HCT116 (cell line): Measurements from ENCODE around the gene HAO2. TPM values are rescaled to one million over a fixed set of nuclear protein-coding genes. Genes with fewer than 3 reads are reported as not detected.

Source experiments
- ATAC-seq: fragments of 200-7000 bp; cut with Tn5 transposase; 2 replicates; pipeline ENCODE4 v1.9.1; 2020; ENCODE audit warnings: mild to moderate bottlenecking, moderate library complexity
- BruUV-seq: library from RNA; stranded (reverse); fragments of 400-500 nt; replicated peaks from 2 replicates; lab custom pipeline; 2021; lab: Mats Ljungman, UMichigan
- CTCF ChIA-PET: fragments of 300-600 bp; sonication (Branson Sonifier 250); formaldehyde crosslinking; loops from one replicate; lab custom pipeline; 2021; ENCODE audit warnings: antibody characterized with exemption; lab: Charles Lee
- POLR2A ChIA-PET: fragments of 300-600, 350-600 bp; sonication (Branson Sonifier 250); formaldehyde crosslinking; loops from one replicate; lab custom pipeline; 2021; ENCODE audit warnings: antibody characterized with exemption; lab: Charles Lee
- RAD21 ChIA-PET, 2 experiments: fragments of 300-600 bp; sonication (Branson Sonifier 250); formaldehyde crosslinking; loops; one replicate each; lab custom pipeline; 2023; ENCODE audit warnings: low total read pairs in 2 of 2; ENCODE audit not compliant: uncharacterized antibody in 2 of 2, unreplicated experiment in 2 of 2, low non-redundant PET in 1 of 2; lab: Charles Lee
- DNase-seq: peaks from one replicate; pipeline ENCODE4 v3.0.0-alpha.2; 2010; ENCODE audit warnings: low read depth, low spot score
- H2AFZ ChIP-seq: fragments of 200-600 bp; shearing (Covaris generic), sonication (generic); 2 replicates; pipeline ENCODE4 v1.6.1; 2017; ENCODE audit warnings: low read depth, mixed run types, mixed read lengths, antibody characterized with exemption, low read length; ENCODE audit not compliant: poor library complexity, severe bottlenecking
- H3K27ac ChIP-seq: 2 replicates; pipeline ENCODE4 v1.5.1; 2012; ENCODE audit warnings: low read depth, low read length
- H3K27me3 ChIP-seq: fragments of 200-600 bp; sonication (generic); 2 replicates; pipeline ENCODE4 v1.6.1; 2016; ENCODE audit warnings: mixed run types, low read length, mixed read lengths; ENCODE audit not compliant: insufficient read depth
- H3K36me3 ChIP-seq, 2 experiments: fragments of 200-500 bp in 1 of 2; fragments of 200-600 bp in 1 of 2; sonication (Bioruptor generic) in 1 of 2; sonication (generic) in 1 of 2; 2 replicates each; pipeline versions ENCODE4 v1.5.1 to v1.6.1; 2014 to 2016; ENCODE audit warnings: low read length in 2 of 2, inconsistent platforms in 1 of 2, mixed read lengths in 1 of 2, mixed run types in 1 of 2; ENCODE audit not compliant: insufficient read depth in 2 of 2, control insufficient read depth in 1 of 2
- H3K4me1 ChIP-seq, 2 experiments: fragments of 200-600 bp in 1 of 2; sonication (generic) in 1 of 2; 2 replicates each; pipeline versions ENCODE4 v1.5.1 to v1.6.1; 2012 to 2017; ENCODE audit warnings: low read length in 2 of 2, inconsistent platforms in 1 of 2, mild to moderate bottlenecking in 1 of 2, mixed read lengths in 1 of 2, mixed run types in 1 of 2, moderate library complexity in 1 of 2; ENCODE audit not compliant: insufficient read depth in 2 of 2, control insufficient read depth in 1 of 2
- H3K4me2 ChIP-seq: fragments of 200-600 bp; sonication (generic); 2 replicates; pipeline ENCODE4 v1.6.1; 2017; ENCODE audit warnings: mixed run types, low read length, mixed read lengths
- H3K4me3 ChIP-seq, 2 experiments: fragments of 200-600 bp in 1 of 2; sonication (generic) in 1 of 2; replicated peaks in 1 of 2; 2 replicates each; pipeline ENCODE4 v1.5.1; 2011 to 2016; ENCODE audit warnings: low read length in 2 of 2, control low read depth in 1 of 2, low read depth in 1 of 2, mild to moderate bottlenecking in 1 of 2, mixed read lengths in 1 of 2, mixed run types in 1 of 2
- H3K79me2 ChIP-seq: fragments of 200-600 bp; sonication (generic); 2 replicates; pipeline ENCODE4 v1.6.1; 2017; ENCODE audit warnings: mild to moderate bottlenecking, mixed run types, low read length, moderate library complexity, mixed read lengths; ENCODE audit not compliant: insufficient read depth
- H3K9ac ChIP-seq: fragments of 200-600 bp; sonication (generic); 2 replicates; pipeline ENCODE4 v1.6.1; 2016; ENCODE audit warnings: low read length, mixed read lengths
- H3K9me2 ChIP-seq: fragments of 200-600 bp; sonication (generic), shearing (Covaris generic); 2 replicates; pipeline ENCODE4 v1.6.1; 2017; ENCODE audit warnings: mixed run types, mild to moderate bottlenecking, moderate library complexity; ENCODE audit not compliant: insufficient read depth
- H3K9me3 ChIP-seq, 2 experiments: fragments of 200-500 bp in 1 of 2; fragments of 200-600 bp in 1 of 2; sonication (Bioruptor generic) in 1 of 2; sonication (generic) in 1 of 2; 2 replicates each; pipeline ENCODE4 v1.6.1; 2014 to 2017; ENCODE audit warnings: low read length in 2 of 2, mixed read lengths in 2 of 2, inconsistent platforms in 1 of 2, low read depth in 1 of 2, mild to moderate bottlenecking in 1 of 2, mixed run types in 1 of 2, moderate library complexity in 1 of 2; ENCODE audit not compliant: control insufficient read depth in 1 of 2, insufficient read depth in 1 of 2
- H4K20me1 ChIP-seq: fragments of 200-600 bp; sonication (generic), shearing (Covaris generic); 2 replicates; pipeline ENCODE4 v1.6.1; 2017; ENCODE audit warnings: mixed run types, mild to moderate bottlenecking, moderate library complexity; ENCODE audit not compliant: insufficient read depth
- CTCF ChIP-seq, 3 experiments: fragments of 200-600 bp in 1 of 3; sonication (generic) in 1 of 3; IDR thresholded peaks in 2 of 3; conservative IDR thresholded peaks in 1 of 3; 2 replicates each; pipeline ENCODE4 v1.5.1; 2012 to 2017; ENCODE audit warnings: low read depth in 2 of 3, low read length in 2 of 3, antibody characterized with exemption in 1 of 3, borderline replicate concordance in 1 of 3, control low read depth in 1 of 3, mild to moderate bottlenecking in 1 of 3, mixed read lengths in 1 of 3, mixed run types in 1 of 3, moderate library complexity in 1 of 3; ENCODE audit not compliant: insufficient read depth in 1 of 3
- EZH2 ChIP-seq: fragments of 200-600 bp; sonication (generic); IDR thresholded peaks from 2 replicates; pipeline ENCODE4 v1.6.1; 2017; ENCODE audit warnings: antibody characterized with exemption, mixed run types
- RAD21 ChIP-seq: IDR thresholded peaks from 2 replicates; pipeline ENCODE4 v1.6.1; 2012; ENCODE audit warnings: low read depth, mild to moderate bottlenecking
- SP1 ChIP-seq: IDR thresholded peaks from 2 replicates; pipeline ENCODE4 v1.6.1; 2012; ENCODE audit warnings: low read depth
- TCF7L2 ChIP-seq: IDR thresholded peaks from 2 replicates; pipeline ENCODE4 v1.7.0; 2011; ENCODE audit warnings: borderline replicate concordance, inconsistent platforms; ENCODE audit not compliant: insufficient read depth, insufficient read length; ENCODE audit errors: extremely low read depth
- intact Hi-C: fragments of 100-400 bp; cut with micrococcal nuclease; formaldehyde crosslinking; loops from 2 replicates; pipeline ENCODE4 v1.10.0; 2022
- total RNA-seq: library from RNA; stranded (reverse); gene quantifications from one replicate; pipeline ENCODE4 v1.2.1, GENCODE V29; 2021; ENCODE audit not compliant: unreplicated experiment
- TF ChIP-seq, protein P1 (sequence below): IDR thresholded peaks from 2 replicates; pipeline ENCODE4 v1.6.1; 2012

Gene HAO2
- total RNA-seq, 1 experiment from 2014 or later: not detected

DNA sequence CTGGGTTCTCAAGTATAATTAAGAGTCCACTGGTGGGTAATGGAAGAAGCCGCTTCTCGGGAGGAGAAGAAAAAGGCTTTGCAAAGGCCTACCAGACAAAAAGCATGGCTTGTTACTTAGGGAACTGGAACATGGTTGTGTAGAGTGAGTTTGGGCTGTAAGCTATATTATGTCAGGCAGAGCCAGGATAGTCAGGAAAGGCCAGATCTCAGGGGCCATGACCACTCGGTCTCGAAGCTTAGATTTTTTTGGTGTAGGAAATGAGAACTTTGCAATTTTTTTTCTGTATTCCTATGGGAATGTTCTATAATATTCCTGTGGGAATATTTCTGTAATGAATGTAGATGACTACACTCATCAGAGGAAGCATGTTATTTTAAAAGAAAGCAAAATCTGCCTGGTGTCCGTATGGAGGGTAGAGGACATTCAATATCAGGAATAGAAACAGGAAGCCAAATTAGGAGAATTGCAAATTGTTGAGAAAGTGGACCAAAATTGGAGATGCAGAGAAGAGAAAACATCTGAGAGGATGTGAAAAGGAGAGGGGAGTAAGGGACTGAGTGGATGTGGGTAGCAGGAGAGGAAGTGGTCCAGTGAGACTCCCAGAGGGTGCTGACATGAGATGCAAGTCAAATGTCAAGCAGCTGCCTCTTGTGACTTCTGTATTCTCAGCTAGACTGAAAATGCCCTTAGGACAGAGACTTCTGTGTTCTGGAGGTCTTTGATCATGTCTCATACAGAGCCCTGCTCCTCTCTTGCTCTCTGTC lies 45.2 kb upstream of the HAO2 start:
- no peaks in the 10 kb centered on the region for H3K79me2 ChIP-seq
- H3K4me2 ChIP-seq: no peak overlapping the region
- H2AFZ ChIP-seq: no peak overlapping the region
- ChIA-PET CTCF (no interaction called here), RAD21 (no interaction called here), POLR2A (no interaction called here)
- H3K9me3 ChIP-seq: no peaks in the 10 kb centered on the region
- no peaks in the 10 kb centered on the region for H4K20me1 ChIP-seq
- H3K27ac ChIP-seq: no peak overlapping the region
- H3K27me3 ChIP-seq: no peaks in the 10 kb centered on the region
- H3K9ac ChIP-seq: no peak overlapping the region
- no peaks in the 10 kb centered on the region for H3K36me3 ChIP-seq
- no peaks in the 10 kb centered on the region for H3K9me2 ChIP-seq
- H3K4me3 ChIP-seq: no peak overlapping the region
- TF ChIP-seq SP1 (no peak), RAD21 (no peak), EZH2 (no peak), CTCF (IDR thresholded peaks at IDR 0.05 in 2 of 3, conservative IDR thresholded peaks at IDR 0.05 in 1 of 3; ENCODE audit: borderline replicate concordance in 1 of 3, insufficient read depth in 1 of 3, low read depth in 2 of 3, low read length in 2 of 3) (no peak), TCF7L2 (no peak)
- TF ChIP-seq, protein P1, sequence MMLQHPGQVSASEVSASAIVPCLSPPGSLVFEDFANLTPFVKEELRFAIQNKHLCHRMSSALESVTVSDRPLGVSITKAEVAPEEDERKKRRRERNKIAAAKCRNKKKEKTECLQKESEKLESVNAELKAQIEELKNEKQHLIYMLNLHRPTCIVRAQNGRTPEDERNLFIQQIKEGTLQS: no peak
- ATAC-seq (no peak), DNase-seq (no peak)
- BruUV-seq: no TSS peak
- no peaks in the 10 kb centered on the region for H3K4me1 ChIP-seq
- intact Hi-C loops: no loop called here
